NCI-H1694 (cell line): ENCODE measurements around the gene ABLIM2.

Experiments used
- DNase-seq: peaks from one replicate; lab custom pipeline; 2025; lab: John Stamatoyannopoulos, UW

Gene ABLIM2

GRCh38 chr4:8158710-8159536 lies at the start of gene ABLIM2:
Gene ABLIM2, minus strand, starts transcription at chr4:8158813. Its CDS starts 124 bp downstream, at chr4:8158689.
- DNase-seq, result peak; percentile 88

- no peak for DNase-seq
Measured at GRCh38 chr4:8207314-8207713, 48.7 kb upstream of the ABLIM2 start.

GRCh38 chr4:8205749-8206611 lies 47.4 kb upstream of the ABLIM2 start:
- DNase-seq, result no peak

- DNase-seq, result no peak
Measured at GRCh38 chr4:8205241-8205707, 46.7 kb upstream of the ABLIM2 start.

- no peak for DNase-seq
Measured at GRCh38 chr4:8204576-8205227, 46.1 kb upstream of the ABLIM2 start.

- DNase-seq, result no peak
Measured at GRCh38 chr4:8203817-8204216, 45.2 kb upstream of the ABLIM2 start.

- DNase-seq, result no peak
Measured at GRCh38 chr4:8203052-8203401, 44.4 kb upstream of the ABLIM2 start.

GRCh38 chr4:8202108-8203051 lies 43.8 kb upstream of the ABLIM2 start:
- no peak for DNase-seq

- no peak for DNase-seq
Measured at GRCh38 chr4:8201321-8201781, 42.7 kb upstream of the ABLIM2 start.

GRCh38 chr4:8200302-8200975 lies 41.8 kb upstream of the ABLIM2 start:
- DNase-seq, result no peak

GRCh38 chr4:8199594-8200301 lies 41.1 kb upstream of the ABLIM2 start:
- no peak for DNase-seq

- DNase-seq, result no peak
Measured at GRCh38 chr4:8198906-8199593, 40.4 kb upstream of the ABLIM2 start, which contains the start of gene SH3TC1. Gene SH3TC1, plus strand, starts transcription at chr4:8199290. Its CDS starts 5,905 bp downstream, at chr4:8205195.

GRCh38 chr4:8198206-8198905 lies 39.7 kb upstream of the ABLIM2 start:
- DNase-seq, result no peak

- DNase-seq, result no peak
Measured at GRCh38 chr4:8197521-8197920, 38.9 kb upstream of the ABLIM2 start.

GRCh38 chr4:8195841-8196458 lies 37.3 kb upstream of the ABLIM2 start:
- no peak for DNase-seq

GRCh38 chr4:8195431-8195830 lies 36.8 kb upstream of the ABLIM2 start:
- DNase-seq, result no peak

- DNase-seq, result no peak
Measured at GRCh38 chr4:8194306-8195242, 36.0 kb upstream of the ABLIM2 start.
